HepG2 (cell line): ENCODE measurements around the gene C20orf96. TPM values are rescaled to one million over a fixed set of nuclear protein-coding genes. Genes with fewer than 3 reads are reported as not detected.

Experiments
- AGO2 ChIP-seq: fragments of 200-400 bp; formaldehyde crosslinking; optimal IDR thresholded peaks from 2 replicates; pipeline ENCODE3; 2017; ENCODE audit warnings: mild to moderate bottlenecking, low read depth, low read length, moderate library complexity
- GATAD2A ChIP-seq: IDR thresholded peaks from 2 replicates; pipeline ENCODE4 v1.6.1; 2016
- HNRNPH1 ChIP-seq: fragments of 200-400 bp; formaldehyde crosslinking; optimal IDR thresholded peaks from 2 replicates; pipeline ENCODE3; 2017; ENCODE audit warnings: mild to moderate bottlenecking, low read depth, low read length
- PAF1 ChIP-seq: IDR thresholded peaks from 2 replicates; pipeline ENCODE4 v1.6.1; 2016; ENCODE audit warnings: missing genetic modification reagents, missing compliant biosample characterization
- PHF20 ChIP-seq: sonication (generic); formaldehyde crosslinking; IDR thresholded peaks from 2 replicates; pipeline ENCODE4 v1.5.0; 2020; ENCODE audit warnings: mild to moderate bottlenecking, missing genetic modification reagents
- PHF8 ChIP-seq: sonication (generic); formaldehyde crosslinking; IDR thresholded peaks from 2 replicates; pipeline ENCODE4 v1.5.0; 2020; ENCODE audit warnings: missing genetic modification reagents
- SALL2 ChIP-seq: sonication (generic); formaldehyde crosslinking; IDR thresholded peaks from 2 replicates; pipeline ENCODE4 v1.8.1; 2023; ENCODE audit warnings: mild to moderate bottlenecking, missing genetic modification reagents, inconsistent platforms
- ZNF234 ChIP-seq: sonication (generic); formaldehyde crosslinking; conservative IDR thresholded peaks from 2 replicates; pipeline ENCODE4 v1.5.1; 2020; ENCODE audit warnings: mild to moderate bottlenecking, missing genetic modification reagents
- ZNF446 ChIP-seq: sonication (generic); formaldehyde crosslinking; IDR thresholded peaks from 2 replicates; pipeline ENCODE4 v1.5.0; 2020; ENCODE audit warnings: mild to moderate bottlenecking, missing genetic modification reagents
- ZNF629 ChIP-seq: sonication (generic); formaldehyde crosslinking; conservative IDR thresholded peaks from 2 replicates; pipeline ENCODE4 v1.5.0; 2020; ENCODE audit warnings: missing genetic modification reagents
- ZNF883 ChIP-seq: sonication (generic); formaldehyde crosslinking; IDR thresholded peaks from 2 replicates; pipeline ENCODE4 v1.5.1; 2020; ENCODE audit warnings: mild to moderate bottlenecking, missing genetic modification reagents; ENCODE audit errors: not compliant biosample characterization
- ZSCAN21 ChIP-seq: sonication (generic); formaldehyde crosslinking; IDR thresholded peaks from 2 replicates; pipeline ENCODE4 v1.8.0; 2022; ENCODE audit warnings: mild to moderate bottlenecking, missing genetic modification reagents, moderate library complexity, borderline replicate concordance
- ZSCAN9 ChIP-seq: IDR thresholded peaks from 2 replicates; pipeline ENCODE4 v1.6.1; 2016; ENCODE audit warnings: borderline replicate concordance
- polyA plus RNA-seq, 8 experiments: library from polyadenylated mRNA; depleted of rRNA in 3 of 8; stranded (reverse) in 7 of 8; unstranded in 1 of 8; fragments of >200 nt; fragmentation: Illumina TruSeq in 4 of 8; extraction: Trizol in 4 of 8; gene quantifications; 2 replicates each; pipeline versions ENCODE4 v1.2.1 to v1.2.3, GENCODE V29; 2011 to 2016; ENCODE audit warnings: low read depth in 4 of 8, missing spikeins in 1 of 8, mixed read lengths in 1 of 8; ENCODE audit not compliant: insufficient read depth in 1 of 8
- total RNA-seq, 5 experiments: library from RNA; depleted of rRNA; stranded (reverse); fragments of >200 nt; fragmentation: Illumina TruSeq; extraction: Trizol; gene quantifications; 2 replicates each; pipeline ENCODE4 v1.2.3, GENCODE V29; 2016; ENCODE audit warnings: low read depth in 1 of 5
- TF ChIP-seq, protein P1 (sequence below): sonication (generic); formaldehyde crosslinking; conservative IDR thresholded peaks from 2 replicates; pipeline ENCODE4 v1.4.0; 2020; ENCODE audit warnings: missing genetic modification reagents
- TF ChIP-seq, protein P2 (sequence below): sonication (generic); formaldehyde crosslinking; IDR thresholded peaks from 2 replicates; pipeline ENCODE4 v1.4.0; 2020; ENCODE audit warnings: missing genetic modification reagents
- TF ChIP-seq, protein P3 (sequence below): IDR thresholded peaks from 2 replicates; pipeline ENCODE4 v1.6.1; 2016
- TF ChIP-seq, protein P4 (sequence below), 2 experiments: sonication (generic) in 1 of 2; formaldehyde crosslinking in 1 of 2; IDR thresholded peaks; 2 replicates each; pipeline versions ENCODE4 v1.5.1 to v1.6.1; 2011 to 2020; ENCODE audit warnings: borderline replicate concordance in 1 of 2, low read depth in 1 of 2, low read length in 1 of 2, mild to moderate bottlenecking in 1 of 2, missing genetic modification reagents in 1 of 2, moderate library complexity in 1 of 2
- TF ChIP-seq, protein P5 (sequence below): sonication (generic); formaldehyde crosslinking; IDR thresholded peaks from 2 replicates; pipeline ENCODE4 v1.5.0; 2020; ENCODE audit warnings: mild to moderate bottlenecking, missing genetic modification reagents

C20orf96 gene
- total and polyA plus RNA-seq, 2 of the 13 experiments (the other 11 are each of a cell fraction or from before 2014, with no cell fraction given) = 3.8 to 20.6 TPM

DNA sequence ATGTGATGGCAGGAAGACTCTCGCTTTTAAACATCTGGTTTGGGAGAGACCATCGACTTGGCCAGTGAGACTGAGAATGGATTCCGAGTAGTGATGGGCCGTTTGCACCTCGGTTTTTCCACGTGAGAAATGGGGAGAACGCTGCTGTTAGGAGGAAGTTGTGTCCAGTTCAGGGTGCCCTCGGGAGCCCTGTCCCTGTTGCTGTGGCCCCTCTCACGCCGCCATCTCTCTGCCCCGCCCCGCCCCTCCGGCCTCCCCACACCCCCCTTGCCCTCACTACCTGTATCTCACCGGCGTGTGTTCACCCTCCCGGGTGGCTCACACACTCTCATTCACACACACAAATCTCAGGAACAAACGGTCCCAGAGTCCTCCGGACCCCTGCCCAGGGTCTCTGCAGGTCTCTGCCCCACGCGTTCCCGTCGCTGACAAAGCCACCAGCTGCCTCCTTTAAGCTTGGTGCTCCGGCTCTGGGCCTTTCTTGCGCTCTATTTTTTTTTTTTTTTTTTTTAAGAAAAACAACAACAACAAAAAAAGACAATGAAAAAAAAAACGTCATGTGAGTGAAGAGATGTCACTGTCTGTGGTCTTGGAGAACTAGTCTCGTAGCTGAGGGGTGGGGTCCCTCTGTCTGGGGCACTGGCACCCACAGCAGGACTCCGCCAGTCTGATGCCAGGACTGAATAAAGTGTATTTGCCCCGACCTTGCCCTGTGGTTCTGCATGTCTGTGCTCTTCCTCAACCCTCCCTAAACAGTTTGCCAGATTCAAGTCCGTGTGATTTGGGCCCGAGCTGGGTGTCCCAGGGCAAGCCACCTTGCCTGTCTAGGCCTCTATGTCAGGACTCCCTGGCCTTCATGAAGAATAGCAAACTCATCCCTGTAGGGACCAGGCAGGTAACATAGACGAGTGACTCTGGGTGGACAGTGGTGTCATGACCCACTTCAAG, 37.8 kb upstream of the C20orf96 start (continued):
- TF ChIP-seq AGO2 (peak; percentile 75), ZNF883 (no peak), ZSCAN21 (CRISPR knock-in tag) (0 out of 2 replicates have a peak, but pooled peaks have one; percentile 8), ZSCAN9 (CRISPR knock-in tag) (no peak), GATAD2A (CRISPR knock-in tag) (no peak), ZNF629 (CRISPR knock-in tag) (peak; percentile 96), HNRNPH1 (peak; percentile 17), ZNF234 (CRISPR knock-in tag) (no peak), ZNF446 (0 out of 2 replicates have a peak, but pooled peaks have one; percentile 35), PHF20 (CRISPR knock-in tag) (no peak), SALL2 (CRISPR knock-in tag) (no peak), PHF8 (CRISPR knock-in tag) (no peak; the same call in 1 of the 2 replicates), PAF1 (peak; percentile 65; the same call in 1 of the 2 replicates)
- TF ChIP-seq, protein P1, sequence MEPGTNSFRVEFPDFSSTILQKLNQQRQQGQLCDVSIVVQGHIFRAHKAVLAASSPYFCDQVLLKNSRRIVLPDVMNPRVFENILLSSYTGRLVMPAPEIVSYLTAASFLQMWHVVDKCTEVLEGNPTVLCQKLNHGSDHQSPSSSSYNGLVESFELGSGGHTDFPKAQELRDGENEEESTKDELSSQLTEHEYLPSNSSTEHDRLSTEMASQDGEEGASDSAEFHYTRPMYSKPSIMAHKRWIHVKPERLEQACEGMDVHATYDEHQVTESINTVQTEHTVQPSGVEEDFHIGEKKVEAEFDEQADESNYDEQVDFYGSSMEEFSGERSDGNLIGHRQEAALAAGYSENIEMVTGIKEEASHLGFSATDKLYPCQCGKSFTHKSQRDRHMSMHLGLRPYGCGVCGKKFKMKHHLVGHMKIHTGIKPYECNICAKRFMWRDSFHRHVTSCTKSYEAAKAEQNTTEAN (CRISPR knock-in tag) = no peak
- TF ChIP-seq, protein P2, sequence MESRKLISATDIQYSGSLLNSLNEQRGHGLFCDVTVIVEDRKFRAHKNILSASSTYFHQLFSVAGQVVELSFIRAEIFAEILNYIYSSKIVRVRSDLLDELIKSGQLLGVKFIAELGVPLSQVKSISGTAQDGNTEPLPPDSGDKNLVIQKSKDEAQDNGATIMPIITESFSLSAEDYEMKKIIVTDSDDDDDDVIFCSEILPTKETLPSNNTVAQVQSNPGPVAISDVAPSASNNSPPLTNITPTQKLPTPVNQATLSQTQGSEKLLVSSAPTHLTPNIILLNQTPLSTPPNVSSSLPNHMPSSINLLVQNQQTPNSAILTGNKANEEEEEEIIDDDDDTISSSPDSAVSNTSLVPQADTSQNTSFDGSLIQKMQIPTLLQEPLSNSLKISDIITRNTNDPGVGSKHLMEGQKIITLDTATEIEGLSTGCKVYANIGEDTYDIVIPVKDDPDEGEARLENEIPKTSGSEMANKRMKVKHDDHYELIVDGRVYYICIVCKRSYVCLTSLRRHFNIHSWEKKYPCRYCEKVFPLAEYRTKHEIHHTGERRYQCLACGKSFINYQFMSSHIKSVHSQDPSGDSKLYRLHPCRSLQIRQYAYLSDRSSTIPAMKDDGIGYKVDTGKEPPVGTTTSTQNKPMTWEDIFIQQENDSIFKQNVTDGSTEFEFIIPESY (CRISPR knock-in tag) = 0 out of 2 replicates have a peak, but pooled peaks have one; percentile 32
- TF ChIP-seq, protein P3, sequence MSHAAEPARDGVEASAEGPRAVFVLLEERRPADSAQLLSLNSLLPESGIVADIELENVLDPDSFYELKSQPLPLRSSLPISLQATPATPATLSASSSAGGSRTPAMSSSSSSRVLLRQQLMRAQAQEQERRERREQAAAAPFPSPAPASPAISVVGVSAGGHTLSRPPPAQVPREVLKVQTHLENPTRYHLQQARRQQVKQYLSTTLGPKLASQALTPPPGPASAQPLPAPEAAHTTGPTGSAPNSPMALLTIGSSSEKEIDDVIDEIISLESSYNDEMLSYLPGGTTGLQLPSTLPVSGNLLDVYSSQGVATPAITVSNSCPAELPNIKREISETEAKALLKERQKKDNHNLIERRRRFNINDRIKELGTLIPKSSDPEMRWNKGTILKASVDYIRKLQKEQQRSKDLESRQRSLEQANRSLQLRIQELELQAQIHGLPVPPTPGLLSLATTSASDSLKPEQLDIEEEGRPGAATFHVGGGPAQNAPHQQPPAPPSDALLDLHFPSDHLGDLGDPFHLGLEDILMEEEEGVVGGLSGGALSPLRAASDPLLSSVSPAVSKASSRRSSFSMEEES (CRISPR knock-in tag) = no peak
- TF ChIP-seq, protein P4, sequence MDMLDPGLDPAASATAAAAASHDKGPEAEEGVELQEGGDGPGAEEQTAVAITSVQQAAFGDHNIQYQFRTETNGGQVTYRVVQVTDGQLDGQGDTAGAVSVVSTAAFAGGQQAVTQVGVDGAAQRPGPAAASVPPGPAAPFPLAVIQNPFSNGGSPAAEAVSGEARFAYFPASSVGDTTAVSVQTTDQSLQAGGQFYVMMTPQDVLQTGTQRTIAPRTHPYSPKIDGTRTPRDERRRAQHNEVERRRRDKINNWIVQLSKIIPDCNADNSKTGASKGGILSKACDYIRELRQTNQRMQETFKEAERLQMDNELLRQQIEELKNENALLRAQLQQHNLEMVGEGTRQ (IDR thresholded peaks at IDR 0.05; ENCODE audit: low read depth, low read length) = no peak
- TF ChIP-seq, protein P4 (CRISPR knock-in tag; IDR thresholded peaks at IDR 0.05; ENCODE audit: borderline replicate concordance) = no peak
- TF ChIP-seq, protein P5, sequence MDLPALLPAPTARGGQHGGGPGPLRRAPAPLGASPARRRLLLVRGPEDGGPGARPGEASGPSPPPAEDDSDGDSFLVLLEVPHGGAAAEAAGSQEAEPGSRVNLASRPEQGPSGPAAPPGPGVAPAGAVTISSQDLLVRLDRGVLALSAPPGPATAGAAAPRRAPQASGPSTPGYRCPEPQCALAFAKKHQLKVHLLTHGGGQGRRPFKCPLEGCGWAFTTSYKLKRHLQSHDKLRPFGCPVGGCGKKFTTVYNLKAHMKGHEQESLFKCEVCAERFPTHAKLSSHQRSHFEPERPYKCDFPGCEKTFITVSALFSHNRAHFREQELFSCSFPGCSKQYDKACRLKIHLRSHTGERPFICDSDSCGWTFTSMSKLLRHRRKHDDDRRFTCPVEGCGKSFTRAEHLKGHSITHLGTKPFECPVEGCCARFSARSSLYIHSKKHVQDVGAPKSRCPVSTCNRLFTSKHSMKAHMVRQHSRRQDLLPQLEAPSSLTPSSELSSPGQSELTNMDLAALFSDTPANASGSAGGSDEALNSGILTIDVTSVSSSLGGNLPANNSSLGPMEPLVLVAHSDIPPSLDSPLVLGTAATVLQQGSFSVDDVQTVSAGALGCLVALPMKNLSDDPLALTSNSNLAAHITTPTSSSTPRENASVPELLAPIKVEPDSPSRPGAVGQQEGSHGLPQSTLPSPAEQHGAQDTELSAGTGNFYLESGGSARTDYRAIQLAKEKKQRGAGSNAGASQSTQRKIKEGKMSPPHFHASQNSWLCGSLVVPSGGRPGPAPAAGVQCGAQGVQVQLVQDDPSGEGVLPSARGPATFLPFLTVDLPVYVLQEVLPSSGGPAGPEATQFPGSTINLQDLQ = no peak
